Keratinocyte (primary cell): ENCODE data around the gene CLDN1. TPM values are rescaled to one million over a fixed set of nuclear protein-coding genes. Genes with fewer than 3 reads are reported as not detected.

ENCODE experiments used
- DNase-seq: peaks from one replicate; pipeline ENCODE4 v3.0.0-alpha.2; 2011; ENCODE audit warnings: low read depth, missing footprints, low spot score
- FAIRE-seq: peaks from 2 replicates; lab custom pipeline; 2011; peaks lifted over from hg19 to GRCh38; lab: Jason Lieb, UNC
- H2AFZ ChIP-seq: 2 replicates; pipeline ENCODE4 v1.6.0; 2012; ENCODE audit warnings: low read length, control low read depth, inconsistent platforms; ENCODE audit not compliant: control insufficient read depth
- H3K27ac ChIP-seq: 2 replicates; pipeline ENCODE4 v1.5.1; 2011; ENCODE audit warnings: low read length; ENCODE audit not compliant: control insufficient read depth, insufficient read depth
- H3K27me3 ChIP-seq: 3 replicates; pipeline ENCODE4 v1.6.0; 2011; ENCODE audit warnings: low read length; ENCODE audit not compliant: control insufficient read depth, insufficient read depth; ENCODE audit errors: extremely low read depth
- H3K36me3 ChIP-seq, 2 experiments: 2 replicates in 1 of 2; 3 replicates in 1 of 2; pipeline ENCODE4 v1.5.1; 2011; ENCODE audit warnings: low read length in 2 of 2, mild to moderate bottlenecking in 1 of 2; ENCODE audit not compliant: control insufficient read depth in 2 of 2, insufficient read depth in 2 of 2; ENCODE audit errors: extremely low read depth in 1 of 2
- H3K4me1 ChIP-seq: 3 replicates; pipeline ENCODE4 v1.5.1; 2011; ENCODE audit warnings: low read length; ENCODE audit not compliant: control insufficient read depth, insufficient read depth; ENCODE audit errors: extremely low read depth
- H3K4me2 ChIP-seq: 3 replicates; pipeline ENCODE4 v1.6.0; 2011; ENCODE audit warnings: low read depth, low read length; ENCODE audit not compliant: control insufficient read depth, insufficient read depth; ENCODE audit errors: extremely low read depth
- H3K4me3 ChIP-seq, 3 experiments: fragments of 200-600 bp in 1 of 3; sonication (generic) in 1 of 3; 2 replicates in 2 of 3; 3 replicates in 1 of 3; pipeline ENCODE4 v1.5.1; 2011 to 2016; ENCODE audit warnings: low read length in 3 of 3, mild to moderate bottlenecking in 3 of 3, control low read depth in 2 of 3, inconsistent platforms in 1 of 3, low read depth in 1 of 3, mixed read lengths in 1 of 3, mixed run types in 1 of 3, moderate library complexity in 1 of 3; ENCODE audit not compliant: control insufficient read depth in 2 of 3, insufficient read depth in 2 of 3; ENCODE audit errors: extremely low read depth in 1 of 3
- H3K79me2 ChIP-seq: 2 replicates; pipeline ENCODE4 v1.6.0; 2012; ENCODE audit warnings: low read length; ENCODE audit not compliant: control insufficient read depth, insufficient read depth
- H3K9ac ChIP-seq: 3 replicates; pipeline ENCODE4 v1.6.0; 2011; ENCODE audit warnings: low read length; ENCODE audit not compliant: control insufficient read depth, insufficient read depth; ENCODE audit errors: extremely low read depth
- H3K9me1 ChIP-seq: 3 replicates; pipeline ENCODE4 v1.6.0; 2011; ENCODE audit warnings: low read length; ENCODE audit not compliant: control insufficient read depth, insufficient read depth; ENCODE audit errors: extremely low read depth
- H3K9me3 ChIP-seq: 2 replicates; pipeline ENCODE4 v1.5.1; 2012; ENCODE audit warnings: low read depth, low read length; ENCODE audit not compliant: control insufficient read depth
- H4K20me1 ChIP-seq: 3 replicates; pipeline ENCODE4 v1.6.0; 2011; ENCODE audit warnings: low read length; ENCODE audit not compliant: control insufficient read depth, insufficient read depth; ENCODE audit errors: extremely low read depth
- CTCF ChIP-seq, 3 experiments: IDR thresholded peaks in 1 of 3; conservative IDR thresholded peaks in 1 of 3; optimal IDR thresholded peaks in 1 of 3; 2 replicates in 2 of 3; 3 replicates in 1 of 3; pipeline versions ENCODE3 to v1.5.1; 2011; ENCODE audit warnings: low read length in 3 of 3, mild to moderate bottlenecking in 3 of 3, moderate library complexity in 2 of 3, control low read depth in 1 of 3, inconsistent platforms in 1 of 3; ENCODE audit not compliant: insufficient read depth in 2 of 3; ENCODE audit errors: extremely low read depth in 1 of 3
- EZH2 ChIP-seq: IDR thresholded peaks from one replicate; pipeline ENCODE4 v1.6.1; 2012; ENCODE audit warnings: inconsistent platforms, mild to moderate bottlenecking, low read length, moderate library complexity
- dilution Hi-C: fragments of 300-500 bp; cut with MboI; formaldehyde crosslinking; loops from one replicate; pipeline ENCODE4 v1.7.0; 2020; ENCODE audit warnings: low sequenced_read_pairs; ENCODE audit not compliant: extremely low pct_ligation_motif_present
- polyA plus RNA-seq, 5 experiments: library from polyadenylated mRNA; depleted of rRNA in 3 of 5; stranded (reverse) in 3 of 5; stranded (forward) in 1 of 5; unstranded in 1 of 5; fragments of >200 nt; gene quantifications; 1 replicate in 1 of 5; 2 replicates in 3 of 5; 3 replicates in 1 of 5; pipeline versions ENCODE4 v1.2.1 to v1.2.3, GENCODE V29; 2011 to 2012; ENCODE audit warnings: missing spikeins in 2 of 5, low read depth in 1 of 5, low replicate concordance in 1 of 5

CLDN1 gene
- polyA plus RNA-seq, 1 donor (not counting 4 experiments of a cell fraction or from before 2014, with no cell fraction given), result 218 TPM

GRCh38 chr3:190360228-190360627, 38.0 kb upstream of the CLDN1 start:
- no peaks in the 10 kb centered on the region for H3K79me2 ChIP-seq
- no peak for TF ChIP-seq EZH2
- TF ChIP-seq CTCF (optimal IDR thresholded peaks at IDR 0.05 in 1 of 3, IDR thresholded peaks at IDR 0.05 in 1 of 3, conservative IDR thresholded peaks at IDR 0.05 in 1 of 3; ENCODE audit: extremely low read depth in 1 of 3, insufficient read depth in 2 of 3, low read length in 3 of 3), result no peak
- H3K27me3 ChIP-seq, result no peaks in the 10 kb centered on the region
- no peaks in the 10 kb centered on the region for H3K36me3 ChIP-seq
- H3K27ac ChIP-seq, result no peak overlapping the region
- DNase-seq (no peak), FAIRE-seq (no peak)
- H3K4me3 ChIP-seq, result no peak overlapping the region
- no peak overlapping the region for H3K4me2 ChIP-seq
- H3K9me3 ChIP-seq, result no peaks in the 10 kb centered on the region
- H3K9me1 ChIP-seq, result no peaks in the 10 kb centered on the region
- no peak overlapping the region for H2AFZ ChIP-seq
- no peaks in the 10 kb centered on the region for H4K20me1 ChIP-seq
- dilution Hi-C loops, result no loop called here
- no peak overlapping the region for H3K9ac ChIP-seq
- H3K4me1 ChIP-seq, result peaks cover 17% of the 10 kb centered on the region

DNA sequence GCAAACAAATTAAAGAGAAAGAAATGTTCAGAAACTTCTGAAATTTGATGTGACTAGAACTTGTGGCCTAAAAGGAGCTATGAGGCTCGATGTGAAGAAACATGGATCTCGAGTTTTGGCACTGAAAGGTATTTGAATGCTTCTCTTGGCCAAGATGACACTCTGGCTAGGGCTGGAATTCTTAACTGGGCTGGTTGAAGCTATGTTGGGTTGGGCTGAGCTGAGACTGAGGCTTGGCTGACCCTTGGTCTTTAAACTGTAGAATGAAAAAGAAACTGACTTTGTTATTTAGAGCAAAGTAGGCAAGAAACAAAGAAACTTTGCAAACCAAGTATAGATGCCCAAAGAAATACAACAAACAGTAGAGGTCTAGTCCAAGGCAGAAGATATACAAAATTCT, 37.6 kb upstream of the CLDN1 start:
- no peaks in the 10 kb centered on the region for H3K9me3 ChIP-seq
- no peak for FAIRE-seq
- dilution Hi-C loops, result no loop called here

More for the DNA sequence above, 37.6 kb upstream of the CLDN1 start:
- TF ChIP-seq EZH2 (no peak), CTCF (optimal IDR thresholded peaks at IDR 0.05 in 1 of 3, IDR thresholded peaks at IDR 0.05 in 1 of 3, conservative IDR thresholded peaks at IDR 0.05 in 1 of 3; ENCODE audit: extremely low read depth in 1 of 3, insufficient read depth in 2 of 3, low read length in 3 of 3) (no peak)
- Histone ChIP-seq H2AFZ (no peak overlapping the region), H3K79me2 (no peaks in the 10 kb centered on the region), H3K36me3 (no peaks in the 10 kb centered on the region), H3K27ac (no peak overlapping the region), H3K4me3 (no peak overlapping the region), H3K9ac (no peak overlapping the region), H3K4me1 (peaks cover 17% of the 10 kb centered on the region), H3K9me1 (no peaks in the 10 kb centered on the region), H4K20me1 (no peaks in the 10 kb centered on the region), H3K4me2 (no peak overlapping the region), H3K27me3 (no peaks in the 10 kb centered on the region)
- DNase-seq, result no peak
